Adrenal gland (tissue), 12 donors: Measurements from ENCODE around the gene OSBPL7. TPM values are rescaled to one million over a fixed set of nuclear protein-coding genes. Genes with fewer than 3 reads are reported as not detected.

Experiments used
- DNase-seq, 7 donors: peaks; one replicate each; pipeline ENCODE4 v3.0.0-alpha.2; 2019 to 2020
- H3K27ac ChIP-seq, 5 donors: fragments of 200-600 bp; sonication (generic) in 4 of 5; 1 replicate in 3 of 5; 2 replicates in 2 of 5; pipeline versions ENCODE4 v1.5.1 to v1.8.0; 2016 to 2020; ENCODE audit warnings: mild to moderate bottlenecking in 1 of 5
- H3K27me3 ChIP-seq: fragments of 200-600 bp; 2 replicates; pipeline ENCODE4 v1.8.0; 2021
- H3K36me3 ChIP-seq, 2 donors: fragments of 200-600 bp; replicated peaks in 1 of 2; 1 replicate in 1 of 2; 2 replicates in 1 of 2; pipeline versions ENCODE4 v1.5.1 to v1.8.0; 2018 to 2022
- H3K4me1 ChIP-seq, 2 donors: fragments of 200-600 bp; replicated peaks in 1 of 2; 1 replicate in 1 of 2; 2 replicates in 1 of 2; pipeline versions ENCODE4 v1.5.1 to v1.8.0; 2018 to 2021
- H3K4me3 ChIP-seq, 4 donors: fragments of 200-600 bp; sonication (generic) in 3 of 4; one replicate each; pipeline ENCODE4 v1.5.1; 2016 to 2018
- H3K9me3 ChIP-seq, 3 donors: fragments of 200-600 bp; sonication (generic) in 1 of 3; replicated peaks in 1 of 3; 1 replicate in 2 of 3; 2 replicates in 1 of 3; pipeline versions ENCODE4 v1.5.1 to v1.8.0; 2016 to 2021
- POLR2A ChIP-seq, 2 donors: fragments of 450-650 bp; IDR thresholded peaks; one replicate each; pipeline ENCODE4 v1.6.1; 2017; ENCODE audit warnings: antibody characterized with exemption in 2 of 2, mild to moderate bottlenecking in 2 of 2, moderate library complexity in 1 of 2
- WGBS, 4 donors: extraction: QIAGEN DNeasy Blood & Tissue Kit in 2 of 4; methylation state at CpG; one replicate each; pipeline versions ENCODE4 v1.1.5 to v1.1.7; 2013 to 2017; 5-methylcytosine and 5-hydroxymethylcytosine counted together
- intact Hi-C, 2 donors: fragments of 100-400 bp; cut with DNase I; formaldehyde crosslinking; loops; one replicate each; pipeline versions ENCODE4 v1.14.1 to v1.15.0; 2022 to 2023
- polyA plus RNA-seq, 3 donors: library from polyadenylated mRNA; stranded (reverse); fragments of 200-250 nt in 2 of 3; fragments of 350-450 nt in 1 of 3; fragmentation: Illumina TruSeq in 1 of 3; extraction: RNeasy Lipid Tissue Mini Kit (QIAGEN cat#74804) in 1 of 3; gene quantifications; one replicate each; pipeline ENCODE4 v1.2.3, GENCODE V29; 2013 to 2014
- total RNA-seq, 9 donors: library from RNA; depleted of rRNA in 4 of 9; stranded (reverse); fragments of >200 nt in 4 of 9; fragments of 120-200 nt in 1 of 9; fragmentation: NEBNext Ultra II Directional in 1 of 9; extraction: Animal tissue kit (Norgen Biotek cat#: 25700) in 1 of 9; gene quantifications; one replicate each; pipeline versions ENCODE4 v1.1.0 to v1.2.4, GENCODE V29; 2013 to 2023
- TF ChIP-seq, protein P1 (sequence below), 6 experiments: fragments of 450-650 bp in 4 of 6; fragments of 200-600 bp in 2 of 6; sonication (generic) in 1 of 6; IDR thresholded peaks; 1 replicate in 5 of 6; 2 replicates in 1 of 6; pipeline versions ENCODE4 v1.5.1 to v1.8.0; 2016 to 2021; ENCODE audit warnings: antibody characterized with exemption in 6 of 6, mild to moderate bottlenecking in 2 of 6, moderate library complexity in 1 of 6
- donor health status: healthy with polysubstance abuse.
- donor health status: Bipolar disorder and iron deficiency.
- donor health status: DM: yes; HTN: yes; CAD: no.
- donor health status: DM: no; HTN: no; CAD: no.
- donor health status: DM: no; HTN: no; CAD: no.
- donor health status: DM: yes; HTN: yes; CAD: no.

The OSBPL7 gene
- total and polyA plus RNA-seq, 12 donors: 2.0 to 22.4 (median 6.6) TPM

DNA sequence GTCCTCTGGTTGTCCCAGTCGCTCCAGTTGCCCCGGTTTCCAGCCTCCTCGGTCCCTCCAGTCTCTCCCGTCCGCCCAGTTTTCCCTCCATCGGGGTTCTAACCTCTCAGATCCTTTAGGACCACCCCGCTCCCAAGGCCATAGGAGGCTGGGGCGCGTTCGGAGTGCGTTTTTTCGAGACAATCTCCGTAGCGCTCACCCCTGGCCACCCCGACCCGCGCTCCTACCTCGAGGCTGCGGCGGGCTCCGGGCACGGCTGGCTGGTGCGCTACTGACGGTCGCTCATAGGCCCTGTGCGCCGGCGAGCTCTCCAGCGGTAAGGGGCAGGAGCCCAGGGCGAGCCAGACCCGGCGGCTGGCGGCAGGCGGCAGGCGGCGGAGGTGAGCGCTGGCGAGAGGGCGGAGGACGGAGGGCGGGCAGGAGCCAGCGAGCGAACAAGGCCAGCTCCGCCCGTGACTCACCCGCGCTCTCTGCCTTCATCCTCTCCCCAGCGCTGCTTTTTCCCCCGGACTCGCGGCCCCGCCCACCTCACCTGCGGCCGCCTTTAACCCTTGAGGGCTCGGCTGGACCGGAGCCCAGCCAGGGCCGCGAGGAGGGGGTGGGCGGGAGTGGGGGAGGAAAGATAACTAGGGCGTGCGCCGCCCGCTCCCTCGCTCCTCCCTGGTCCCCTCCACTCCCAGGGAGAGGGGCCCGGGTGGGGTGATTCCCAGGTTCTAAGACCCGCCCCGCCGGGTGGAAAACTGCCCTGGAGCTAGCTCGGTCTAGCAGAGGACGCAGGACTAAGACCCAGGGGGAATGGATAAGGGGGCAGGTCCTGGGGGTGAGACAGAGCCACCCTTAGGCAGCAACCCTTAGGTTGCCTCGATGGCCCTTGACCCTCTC, 29.3 kb upstream of the OSBPL7 start, which contains the start of gene SP6:
Gene SP6 (minus strand): TSS at position 472 of the 882 bp plus-strand sequence. CDS start 2,734 bp downstream, outside the sequence.
- Histone ChIP-seq H3K27ac (peak within 1 kb of the TSS in 1 of 5 donors; percentile 40), H3K4me3 (peak within 1 kb of the TSS in 1 of 4 donors; percentile 53), H3K9me3 (no peaks in the 10 kb centered on the region), H3K4me1 (peaks cover 8 to 12% of the 10 kb centered on the region in 2 donors), H3K27me3 (peaks cover 48% of the 10 kb centered on the region), H3K36me3 (no peaks in the 10 kb centered on the region)
- 3 to 19% (median 9%) methylated on average over 24 to 71 of the region's 71 CpGs for WGBS, 4 donors
- peak; percentile 76 to 89 (median 80) for DNase-seq
- intact Hi-C loops: no loop called here
- TF ChIP-seq POLR2A (IDR thresholded peaks at IDR 0.05): no peak
- TF ChIP-seq, protein P1, sequence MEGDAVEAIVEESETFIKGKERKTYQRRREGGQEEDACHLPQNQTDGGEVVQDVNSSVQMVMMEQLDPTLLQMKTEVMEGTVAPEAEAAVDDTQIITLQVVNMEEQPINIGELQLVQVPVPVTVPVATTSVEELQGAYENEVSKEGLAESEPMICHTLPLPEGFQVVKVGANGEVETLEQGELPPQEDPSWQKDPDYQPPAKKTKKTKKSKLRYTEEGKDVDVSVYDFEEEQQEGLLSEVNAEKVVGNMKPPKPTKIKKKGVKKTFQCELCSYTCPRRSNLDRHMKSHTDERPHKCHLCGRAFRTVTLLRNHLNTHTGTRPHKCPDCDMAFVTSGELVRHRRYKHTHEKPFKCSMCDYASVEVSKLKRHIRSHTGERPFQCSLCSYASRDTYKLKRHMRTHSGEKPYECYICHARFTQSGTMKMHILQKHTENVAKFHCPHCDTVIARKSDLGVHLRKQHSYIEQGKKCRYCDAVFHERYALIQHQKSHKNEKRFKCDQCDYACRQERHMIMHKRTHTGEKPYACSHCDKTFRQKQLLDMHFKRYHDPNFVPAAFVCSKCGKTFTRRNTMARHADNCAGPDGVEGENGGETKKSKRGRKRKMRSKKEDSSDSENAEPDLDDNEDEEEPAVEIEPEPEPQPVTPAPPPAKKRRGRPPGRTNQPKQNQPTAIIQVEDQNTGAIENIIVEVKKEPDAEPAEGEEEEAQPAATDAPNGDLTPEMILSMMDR (IDR thresholded peaks at IDR 0.05): peak in 3 of 6 experiments; percentile 14 to 27 (median 23)

DNA sequence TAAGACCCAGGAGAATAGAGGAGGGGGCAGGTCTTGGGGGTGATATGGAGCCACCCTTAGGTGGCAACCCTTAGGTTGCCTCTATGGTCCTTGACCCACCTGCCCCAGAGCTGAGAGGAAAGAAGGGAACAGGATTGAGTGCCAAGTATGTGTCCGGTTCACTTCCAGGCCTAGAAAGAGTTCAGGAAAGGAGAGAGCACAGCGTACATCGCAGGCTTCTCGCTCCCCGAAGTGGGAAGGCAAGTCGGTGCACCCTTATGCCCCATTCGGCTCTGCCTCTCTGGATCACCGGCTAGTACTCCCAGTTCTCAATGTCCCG, 28.7 kb upstream of the OSBPL7 start:
- peaks cover 47% of the 10 kb centered on the region for H3K27me3 ChIP-seq
- H3K27ac ChIP-seq: peak overlapping the region in 1 of 5 donors; percentile 40
- WGBS, 4 donors: 28 to 50% (median 41%) methylated on average over 9 of the region's 9 CpGs
- no peak for DNase-seq
- H3K4me1 ChIP-seq: peaks cover 8 to 12% of the 10 kb centered on the region in 2 donors
- no peaks in the 10 kb centered on the region for H3K9me3 ChIP-seq
- intact Hi-C loops: no loop called here
- H3K4me3 ChIP-seq: peak overlapping the region in 1 of 4 donors; percentile 53
- no peak for TF ChIP-seq POLR2A (IDR thresholded peaks at IDR 0.05)
- TF ChIP-seq, protein P1 (IDR thresholded peaks at IDR 0.05): no peak
- no peaks in the 10 kb centered on the region for H3K36me3 ChIP-seq

DNA sequence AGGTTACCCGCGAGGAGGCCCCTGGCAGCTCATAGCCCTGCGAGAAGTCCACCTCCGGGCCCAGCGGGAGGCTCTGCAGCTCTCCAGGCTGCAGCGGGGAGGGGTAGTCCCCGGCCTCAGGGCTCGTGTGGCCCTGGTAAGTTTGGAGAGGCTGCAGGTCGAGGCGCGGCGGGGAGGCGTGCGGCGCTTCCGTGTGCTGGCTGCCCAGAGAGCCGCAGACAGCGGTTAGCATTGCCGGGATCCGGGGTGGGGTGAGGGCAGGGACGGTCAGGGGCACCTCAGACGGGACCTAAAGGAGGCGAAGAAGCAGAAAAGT, 26.6 kb upstream of the OSBPL7 start:
- H3K27me3 ChIP-seq: peaks cover 25% of the 10 kb centered on the region
- intact Hi-C loops: loop anchor here in 1 of 2 donors (5.0 kb wide), 1 partner anchor 169 kb away; no protein-coding TSS in a partner anchor

More for the DNA sequence above, 26.6 kb upstream of the OSBPL7 start:
- no peaks in the 10 kb centered on the region for H3K36me3 ChIP-seq
- H3K4me3 ChIP-seq: no peak overlapping the region
- 70 to 95% (median 73%) methylated on average over 10 to 23 of the region's 23 CpGs for WGBS, 4 donors
- no peak for TF ChIP-seq POLR2A (IDR thresholded peaks at IDR 0.05)
- TF ChIP-seq, protein P1 (IDR thresholded peaks at IDR 0.05): no peak
- no peak for DNase-seq
- H3K9me3 ChIP-seq: no peaks in the 10 kb centered on the region
- H3K4me1 ChIP-seq: peaks cover 8 to 12% of the 10 kb centered on the region in 2 donors
- H3K27ac ChIP-seq: no peak overlapping the region
